Esophagus mucosa (tissue), 1 donor: ENCODE data around the gene STXBP4. TPM values are rescaled to one million over a fixed set of nuclear protein-coding genes. Genes with fewer than 3 reads are reported as not detected.
"Not testable (repeated sequence)": the region's sequence is repeated elsewhere in the genome, so short reads cannot be mapped to it uniquely, and the experiment has no call there.

Source experiments
- ATAC-seq: fragments of 200-7000 bp; cut with Tn5 transposase; one replicate; pipeline ENCODE4 v1.9.1; 2020
- total RNA-seq: library from RNA; stranded (reverse); gene quantifications from one replicate; pipeline ENCODE4 v1.2.4, GENCODE V29; 2023
- donor health status: DM: yes; HTN: yes; CAD: no.

Gene STXBP4
- total RNA-seq, 1 donor from 2014 or later, result 3.9 TPM

- no peak for ATAC-seq
These were observed 88.6 kb downstream of the STXBP4 start for GRCh38 chr17:55057184-55057583.

DNA sequence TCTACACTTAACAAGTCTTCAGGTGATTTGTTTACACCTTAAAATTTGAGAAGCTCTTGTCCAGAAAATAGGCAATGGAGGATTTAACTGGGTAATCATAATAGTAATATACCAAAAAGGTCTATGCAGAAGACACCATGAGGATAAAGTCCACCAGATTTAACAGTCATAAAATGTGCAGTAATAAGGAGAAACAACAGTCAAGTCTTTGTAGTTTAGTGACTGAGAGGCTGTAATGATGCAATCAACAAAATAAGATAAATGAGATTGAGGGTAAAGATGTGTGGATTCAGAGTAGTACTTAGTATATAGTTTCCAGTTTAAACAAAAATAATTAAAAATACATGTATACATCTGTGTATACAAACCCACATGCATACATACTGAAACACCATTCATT lies 91.2 kb downstream of the STXBP4 start:
- ATAC-seq, result no peak

- peak; percentile 77 for ATAC-seq
These were observed 94.4 kb downstream of the STXBP4 start for GRCh38 chr17:55062921-55063320.

GRCh38 chr17:55063885-55064874 lies 95.6 kb downstream of the STXBP4 start:
- ATAC-seq, result no peak

- peak; percentile 41 for ATAC-seq
These were observed 99.3 kb downstream of the STXBP4 start for GRCh38 chr17:55067697-55068439.

GRCh38 chr17:55068862-55069811 lies 100.6 kb downstream of the STXBP4 start:
- ATAC-seq, result no peak

DNA sequence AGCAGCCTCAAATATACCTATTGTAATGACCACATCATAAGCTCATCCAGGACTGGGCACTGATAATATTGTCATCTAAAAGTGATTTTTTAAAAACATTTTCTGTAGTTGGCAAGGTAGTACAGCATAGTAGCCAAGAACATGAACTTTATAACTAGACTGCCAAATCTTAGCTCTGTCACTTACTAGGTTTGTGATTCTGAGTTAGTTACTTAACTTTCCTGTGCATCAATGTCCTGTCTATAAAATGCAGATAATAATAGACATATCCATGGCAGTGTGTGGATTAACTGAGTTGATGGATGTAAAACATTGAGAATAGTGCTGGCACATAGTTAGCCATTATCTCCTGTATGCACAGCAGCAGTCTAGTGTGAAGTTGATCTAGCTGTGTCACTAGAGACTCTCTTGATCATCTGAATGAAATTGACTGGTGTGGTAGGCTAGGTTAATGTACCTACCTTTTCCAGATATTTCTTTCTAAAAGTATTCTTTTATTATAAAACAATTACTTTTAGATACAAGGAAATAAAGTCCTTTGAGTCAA lies 101.5 kb downstream of the STXBP4 start:
- ATAC-seq, result no peak

GRCh38 chr17:55072898-55073297 lies 104.3 kb downstream of the STXBP4 start:
- no peak for ATAC-seq

GRCh38 chr17:55073467-55073866 lies 104.9 kb downstream of the STXBP4 start:
- not testable (repeated sequence) for ATAC-seq

DNA sequence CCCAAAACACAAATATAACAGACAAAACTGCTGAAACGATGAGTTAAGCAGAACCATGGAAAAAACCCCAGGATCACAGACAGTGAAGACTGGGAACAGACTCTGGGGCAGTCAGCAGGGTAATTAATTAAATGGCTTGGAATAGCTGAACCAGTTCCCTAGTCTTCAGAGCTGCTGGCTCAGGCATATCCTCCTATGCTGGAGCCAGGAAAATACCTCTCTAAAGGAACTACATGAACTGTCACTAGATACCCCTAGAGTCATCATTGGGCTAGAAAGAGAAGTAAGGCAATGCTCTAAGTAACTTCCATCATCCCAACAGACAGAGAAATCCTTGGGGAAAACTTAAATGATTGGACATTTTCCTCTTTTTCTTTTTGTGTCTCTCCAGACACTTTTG lies 113.0 kb downstream of the STXBP4 start:
- no peak for ATAC-seq

DNA sequence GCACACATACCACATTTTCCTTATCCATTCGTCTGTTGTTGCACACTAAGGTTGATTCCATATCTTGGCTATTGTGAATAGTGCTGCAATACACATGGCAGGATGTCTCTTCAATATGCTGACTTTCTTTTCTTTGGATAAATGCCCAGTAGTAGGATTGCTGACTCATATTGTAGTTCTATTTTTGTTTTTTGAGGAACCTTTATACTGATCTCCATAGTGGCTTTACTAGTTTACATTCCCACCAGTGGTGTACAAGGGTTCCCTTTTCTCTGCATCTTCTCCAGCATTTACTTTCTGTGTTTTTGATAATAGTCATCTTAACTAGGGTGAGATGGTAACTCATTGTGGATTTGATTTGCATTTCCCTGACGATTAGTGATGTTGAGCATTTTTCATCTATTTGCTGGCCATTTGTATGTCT lies 118.1 kb downstream of the STXBP4 start:
- ATAC-seq, result peak; percentile 48

- ATAC-seq, result no peak
These were observed 120.7 kb downstream of the STXBP4 start for GRCh38 chr17:55089256-55089655.

DNA sequence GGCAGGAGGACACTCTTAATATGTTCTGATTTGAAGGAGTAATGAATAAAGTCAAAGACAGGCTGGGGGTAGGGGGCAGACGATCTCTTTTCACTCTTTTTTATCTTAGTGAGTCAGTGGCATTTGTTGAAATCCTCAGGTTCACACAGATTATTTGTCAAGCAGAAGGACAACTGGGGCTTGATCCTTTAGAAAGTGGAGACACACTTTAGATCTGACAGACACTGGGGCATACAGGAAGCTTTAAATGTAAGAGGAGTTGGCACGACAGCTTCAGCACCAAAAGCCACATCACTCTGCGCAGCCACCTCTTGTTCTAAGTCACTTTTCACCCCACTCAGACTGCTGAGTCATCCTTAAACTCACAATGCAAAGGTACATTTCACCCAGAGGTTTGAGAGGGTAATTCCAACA lies 121.5 kb downstream of the STXBP4 start:
- peak; percentile 45 for ATAC-seq

DNA sequence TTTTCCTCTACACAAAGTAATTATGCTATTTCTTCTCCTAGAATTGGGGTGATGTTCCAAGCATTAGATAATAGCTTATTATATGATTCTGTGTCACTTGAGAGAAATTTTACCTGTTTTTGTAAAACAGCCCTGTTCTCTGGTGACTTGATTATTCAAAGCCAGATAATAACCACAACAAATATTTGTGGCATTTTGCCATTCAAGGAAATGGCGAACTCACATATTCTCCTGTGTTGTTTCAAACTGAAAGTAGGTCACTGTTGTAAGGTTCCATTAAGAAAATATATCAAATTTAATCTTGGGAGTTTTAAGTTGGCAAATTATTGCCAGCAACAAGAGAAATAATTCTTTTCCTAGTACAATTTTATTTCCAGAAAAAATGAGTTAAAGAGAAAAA lies 124.8 kb downstream of the STXBP4 start:
- no peak for ATAC-seq

DNA sequence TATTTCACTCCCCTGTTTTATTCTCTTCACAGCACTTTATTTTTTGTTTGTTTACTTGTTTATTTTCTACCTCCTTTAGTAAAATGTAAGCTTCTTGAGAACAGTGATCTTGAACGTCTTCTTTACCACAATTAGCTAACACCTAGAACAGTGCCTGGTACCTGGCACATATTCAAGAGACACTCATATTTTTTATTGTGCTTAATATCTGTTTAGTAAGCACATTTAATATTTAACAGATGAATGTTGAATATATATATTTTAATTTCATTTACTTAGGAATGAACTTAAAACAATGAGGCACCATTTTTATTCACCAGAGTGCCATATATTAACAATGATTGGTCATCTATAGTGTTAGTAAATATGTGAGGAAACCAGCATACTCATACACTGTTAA lies 130.2 kb downstream of the STXBP4 start:
- no peak for ATAC-seq

- no peak for ATAC-seq
These were observed 142.0 kb downstream of the STXBP4 start for GRCh38 chr17:55110521-55110920.

GRCh38 chr17:55114283-55114682 lies 145.7 kb downstream of the STXBP4 start:
- no peak for ATAC-seq

DNA sequence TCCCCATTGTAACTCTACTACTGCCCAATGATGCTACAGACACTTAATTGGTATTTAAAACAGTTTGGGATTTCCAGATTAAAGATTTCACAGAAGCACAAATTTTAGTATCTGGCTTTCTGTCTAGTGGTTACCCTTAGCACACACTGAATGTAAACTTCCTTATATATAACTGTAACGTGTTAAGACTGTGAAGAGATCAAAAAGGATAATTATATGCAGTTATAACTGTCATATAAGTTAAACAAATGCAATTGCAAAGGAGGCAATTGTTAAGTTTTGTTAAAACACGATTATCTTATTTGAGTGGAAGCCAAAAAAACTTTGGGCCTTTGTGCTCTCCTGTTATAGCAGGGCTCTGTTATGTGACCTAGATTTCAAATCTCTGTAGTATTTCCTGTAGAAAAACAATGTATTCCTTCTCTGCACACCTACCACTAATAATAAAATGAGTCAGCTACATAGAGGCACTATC lies 147.9 kb downstream of the STXBP4 start:
- ATAC-seq, result no peak

DNA sequence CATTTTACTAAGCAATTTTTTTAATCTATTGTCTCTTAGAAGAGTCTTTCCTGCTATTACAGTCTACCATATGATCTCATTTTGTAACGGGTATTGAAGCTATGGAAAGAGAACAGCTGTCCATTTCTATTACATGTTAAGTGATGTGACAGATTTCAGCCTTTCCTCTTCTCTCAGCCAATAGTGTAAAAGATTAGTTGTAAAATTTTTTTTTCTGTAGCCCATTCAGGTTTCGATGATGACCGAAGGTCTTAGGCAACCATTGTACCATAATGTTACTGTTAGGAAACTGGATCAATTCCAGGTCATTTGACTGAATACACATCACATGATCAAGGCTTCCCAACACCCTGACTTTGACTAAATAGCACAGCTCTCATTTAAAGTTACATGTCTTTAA lies 148.6 kb downstream of the STXBP4 start:
- ATAC-seq, result no peak

GRCh38 chr17:55120651-55121050 lies 152.1 kb downstream of the STXBP4 start:
- ATAC-seq, result no peak

- ATAC-seq, result no peak
These were observed 152.7 kb downstream of the STXBP4 start for GRCh38 chr17:55121268-55121667.

DNA sequence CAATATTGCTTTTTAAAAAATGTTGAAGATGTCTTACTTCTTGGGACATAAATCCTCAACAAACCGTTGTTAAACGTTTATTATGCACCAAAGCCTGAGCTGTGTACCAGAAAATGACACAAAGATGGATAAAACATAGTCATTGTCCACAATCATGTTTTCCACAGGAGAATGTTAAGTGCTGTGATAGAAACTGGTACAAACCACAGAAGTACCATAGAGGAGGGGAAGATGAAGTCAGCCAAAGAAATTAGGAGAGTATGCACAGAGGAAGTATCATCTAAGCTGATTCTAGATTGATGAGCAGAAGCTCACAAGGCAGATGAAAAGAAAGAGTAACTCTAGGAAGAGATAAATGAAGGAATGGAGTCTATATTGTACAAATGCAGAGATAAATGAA lies 153.5 kb downstream of the STXBP4 start:
- no peak for ATAC-seq
